ENCODE results near the gene CNTLN. TPM values are rescaled to one million over a fixed set of nuclear protein-coding genes. Genes with fewer than 3 reads are reported as not detected.
"Not testable (repeated sequence)": the region's sequence is repeated elsewhere in the genome, so short reads cannot be mapped to it uniquely, and the experiment has no call there.

Gene CNTLN
- total RNA-seq, 1 donor = 17.7 TPM

- no peaks in the 10 kb centered on the region for H3K4me1 ChIP-seq (ENCODE audit: insufficient read depth, low read length)
- no peaks in the 10 kb centered on the region for H3K9me3 ChIP-seq (ENCODE audit: low read depth, low read length)
- no peak for DNase-seq (ENCODE audit: insufficient read length, low spot score, missing footprints)
- no peaks in the 10 kb centered on the region for H3K36me3 ChIP-seq (ENCODE audit: insufficient read depth, low read length)
- no peak overlapping the region for H3K27ac ChIP-seq (ENCODE audit: low read depth, low read length)
- no peaks in the 10 kb centered on the region for H3K27me3 ChIP-seq (ENCODE audit: insufficient read depth, low read length)
- TF ChIP-seq CTCF (IDR thresholded peaks at IDR 0.05; ENCODE audit: extremely low read depth, low read depth, low read length) = no peak
- H3K4me3 ChIP-seq (ENCODE audit: insufficient read depth, low read length) = no peak overlapping the region
- no peak overlapping the region for H2AFZ ChIP-seq (ENCODE audit: low read length)
- H3K79me2 ChIP-seq (ENCODE audit: insufficient read depth, low read length) = no peaks in the 10 kb centered on the region
- H3K4me2 ChIP-seq (ENCODE audit: insufficient read depth, low read length) = no peak overlapping the region
- H4K20me1 ChIP-seq (ENCODE audit: insufficient read depth, low read length) = no peaks in the 10 kb centered on the region
Observed at GRCh38 chr9:17380126-17380861, 245.5 kb downstream of the CNTLN start.

DNA sequence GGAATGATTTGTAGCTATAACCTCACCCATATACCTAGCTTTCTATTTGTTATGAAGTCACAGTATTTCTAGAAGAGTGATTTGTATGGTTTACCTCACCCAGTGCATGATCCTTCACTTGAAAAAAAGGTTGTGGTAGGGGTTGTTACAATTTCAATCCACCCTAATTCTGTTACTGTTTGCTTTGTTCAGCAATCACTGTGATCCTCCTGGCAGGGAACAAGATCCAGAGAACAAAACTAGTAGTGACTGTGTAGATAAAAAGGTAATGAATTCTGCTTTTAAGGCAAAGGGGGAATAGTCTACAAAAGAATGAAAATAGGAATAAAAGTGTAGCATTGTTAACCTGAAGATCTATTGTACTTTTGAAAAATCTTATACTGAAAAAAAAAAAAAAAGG lies 252.7 kb downstream of the CNTLN start:
- H3K4me1 ChIP-seq (ENCODE audit: insufficient read depth, low read length) = no peaks in the 10 kb centered on the region
- no peaks in the 10 kb centered on the region for H4K20me1 ChIP-seq (ENCODE audit: insufficient read depth, low read length)
- no peaks in the 10 kb centered on the region for H3K36me3 ChIP-seq (ENCODE audit: insufficient read depth, low read length)
- no peak overlapping the region for H3K4me2 ChIP-seq (ENCODE audit: insufficient read depth, low read length)
- no peak overlapping the region for H3K4me3 ChIP-seq (ENCODE audit: insufficient read depth, low read length)
- no peak overlapping the region for H2AFZ ChIP-seq (ENCODE audit: low read length)
- no peaks in the 10 kb centered on the region for H3K79me2 ChIP-seq (ENCODE audit: insufficient read depth, low read length)
- TF ChIP-seq CTCF (IDR thresholded peaks at IDR 0.05; ENCODE audit: extremely low read depth, low read depth, low read length) = no peak
- no peak overlapping the region for H3K27ac ChIP-seq (ENCODE audit: low read depth, low read length)
- H3K27me3 ChIP-seq (ENCODE audit: insufficient read depth, low read length) = no peaks in the 10 kb centered on the region
- H3K9me3 ChIP-seq (ENCODE audit: low read depth, low read length) = no peaks in the 10 kb centered on the region
- DNase-seq (ENCODE audit: insufficient read length, low spot score, missing footprints) = no peak

- Histone ChIP-seq H3K4me1 (ENCODE audit: insufficient read depth, low read length) (no peaks in the 10 kb centered on the region), H2AFZ (ENCODE audit: low read length) (no peak overlapping the region), H3K9me3 (ENCODE audit: low read depth, low read length) (no peaks in the 10 kb centered on the region), H3K27ac (ENCODE audit: low read depth, low read length) (no peak overlapping the region), H3K4me3 (ENCODE audit: insufficient read depth, low read length) (no peak overlapping the region), H3K27me3 (ENCODE audit: insufficient read depth, low read length) (no peaks in the 10 kb centered on the region), H3K36me3 (ENCODE audit: insufficient read depth, low read length) (no peaks in the 10 kb centered on the region), H3K79me2 (ENCODE audit: insufficient read depth, low read length) (no peaks in the 10 kb centered on the region), H4K20me1 (ENCODE audit: insufficient read depth, low read length) (no peaks in the 10 kb centered on the region), H3K4me2 (ENCODE audit: insufficient read depth, low read length) (no peak overlapping the region)
- no peak for TF ChIP-seq CTCF (IDR thresholded peaks at IDR 0.05; ENCODE audit: extremely low read depth, low read depth, low read length)
- no peak for DNase-seq (ENCODE audit: insufficient read length, low spot score, missing footprints)
Observed at GRCh38 chr9:17389026-17389425, 254.2 kb downstream of the CNTLN start.

- Histone ChIP-seq H3K4me3 (ENCODE audit: insufficient read depth, low read length) (no peak overlapping the region), H3K4me2 (ENCODE audit: insufficient read depth, low read length) (no peak overlapping the region), H3K27ac (ENCODE audit: low read depth, low read length) (no peak overlapping the region), H3K4me1 (ENCODE audit: insufficient read depth, low read length) (no peaks in the 10 kb centered on the region), H2AFZ (ENCODE audit: low read length) (no peak overlapping the region), H3K79me2 (ENCODE audit: insufficient read depth, low read length) (no peaks in the 10 kb centered on the region), H3K36me3 (ENCODE audit: insufficient read depth, low read length) (no peaks in the 10 kb centered on the region), H3K27me3 (ENCODE audit: insufficient read depth, low read length) (no peaks in the 10 kb centered on the region), H4K20me1 (ENCODE audit: insufficient read depth, low read length) (no peaks in the 10 kb centered on the region), H3K9me3 (ENCODE audit: low read depth, low read length) (no peaks in the 10 kb centered on the region)
- TF ChIP-seq CTCF (IDR thresholded peaks at IDR 0.05; ENCODE audit: extremely low read depth, low read depth, low read length) = no peak
- no peak for DNase-seq (ENCODE audit: insufficient read length, low spot score, missing footprints)
Observed at GRCh38 chr9:17394881-17395510, 260.2 kb downstream of the CNTLN start.

- not testable (repeated sequence) for H3K27me3 ChIP-seq (ENCODE audit: insufficient read depth, low read length); H3K36me3 ChIP-seq (ENCODE audit: insufficient read depth, low read length); H3K4me1 ChIP-seq (ENCODE audit: insufficient read depth, low read length); H3K79me2 ChIP-seq (ENCODE audit: insufficient read depth, low read length); H2AFZ ChIP-seq (ENCODE audit: low read length); H3K4me3 ChIP-seq (ENCODE audit: insufficient read depth, low read length); H4K20me1 ChIP-seq (ENCODE audit: insufficient read depth, low read length); H3K27ac ChIP-seq (ENCODE audit: low read depth, low read length); H3K9me3 ChIP-seq (ENCODE audit: low read depth, low read length); H3K4me2 ChIP-seq (ENCODE audit: insufficient read depth, low read length); DNase-seq (ENCODE audit: insufficient read length, low spot score, missing footprints)
Observed at GRCh38 chr9:17397166-17397728, 262.4 kb downstream of the CNTLN start.
